ENCODE measurements around the gene PDXK. TPM values are rescaled to one million over a fixed set of nuclear protein-coding genes. Genes with fewer than 3 reads are reported as not detected.
"Not testable (repeated sequence)": the region's sequence is repeated elsewhere in the genome, so short reads cannot be mapped to it uniquely, and the experiment has no call there.

Gene PDXK
- total and polyA plus RNA-seq, 7 donors, result 17.2 to 96.5 (median 37.0) TPM

GRCh38 chr21:43694437-43695079 lies 24.4 kb upstream of the PDXK start:
- Histone ChIP-seq H3K36me3 (ENCODE audit: insufficient read depth in 1 of 2, low read depth in 1 of 2) (peaks cover 3 to 59% of the 10 kb centered on the region in 2 donors), H3K27ac (no peak overlapping the region), H3K9me3 (no peaks in the 10 kb centered on the region), H3K4me1 (no peaks in the 10 kb centered on the region), H3K4me3 (no peak overlapping the region), H3K27me3 (ENCODE audit: insufficient read depth in 3 of 3, low read length in 2 of 3) (no peaks in the 10 kb centered on the region)
- WGBS, 3 donors, result 89 to 93% (median 90%) methylated on average over 27 of the region's 27 CpGs
- ATAC-seq (no peak), DNase-seq (no peak)
- TF ChIP-seq CTCF (IDR thresholded peaks at IDR 0.05), result no peak
- intact Hi-C loops (cut with DNase I), result loop anchor here in 1 of 2 donors (5.0 kb wide), 1 partner anchor 32 kb away; no protein-coding TSS in a partner anchor

- Histone ChIP-seq H3K36me3 (ENCODE audit: insufficient read depth in 1 of 2, low read depth in 1 of 2) (peaks cover 3 to 43% of the 10 kb centered on the region in 2 donors), H3K4me1 (no peaks in the 10 kb centered on the region), H3K27ac (no peak overlapping the region), H3K27me3 (ENCODE audit: insufficient read depth in 3 of 3, low read length in 2 of 3) (no peaks in the 10 kb centered on the region), H3K4me3 (no peak overlapping the region), H3K9me3 (no peaks in the 10 kb centered on the region)
- intact Hi-C loops (cut with DNase I), result loop anchor here in 1 of 2 donors (5.0 kb wide), 1 partner anchor 34 kb away; no protein-coding TSS in a partner anchor
- DNase-seq (no peak), ATAC-seq (no peak)
- no peak for TF ChIP-seq CTCF (IDR thresholded peaks at IDR 0.05)
- WGBS, 3 donors, result 90 to 96% (median 92%) methylated on average over 17 of the region's 17 CpGs
Observed at GRCh38 chr21:43696214-43696613, 22.7 kb upstream of the PDXK start.

- DNase-seq, result no peak
- Histone ChIP-seq H3K27ac (no peak overlapping the region), H3K36me3 (ENCODE audit: insufficient read depth in 1 of 2, low read depth in 1 of 2) (peaks cover 3 to 26% of the 10 kb centered on the region in 2 donors), H3K4me1 (no peaks in the 10 kb centered on the region), H3K4me3 (no peak overlapping the region), H3K27me3 (ENCODE audit: insufficient read depth in 3 of 3, low read length in 2 of 3) (no peaks in the 10 kb centered on the region), H3K9me3 (no peaks in the 10 kb centered on the region)
- no peak for TF ChIP-seq CTCF (IDR thresholded peaks at IDR 0.05)
- ATAC-seq, result no peak
- 85 to 92% (median 86%) methylated on average over 11 of the region's 11 CpGs for WGBS, 3 donors
- intact Hi-C loops (cut with DNase I), result loop anchor here in 1 of 2 donors (5.0 kb wide), 1 partner anchor 36 kb away; no protein-coding TSS in a partner anchor
Observed at GRCh38 chr21:43697758-43698643, 20.9 kb upstream of the PDXK start.

GRCh38 chr21:43699492-43699777 lies 19.5 kb upstream of the PDXK start:
- not testable (repeated sequence) for H3K9me3 ChIP-seq; H3K27me3 ChIP-seq (ENCODE audit: insufficient read depth in 3 of 3, low read length in 2 of 3); ATAC-seq; H3K4me1 ChIP-seq; DNase-seq; H3K27ac ChIP-seq; H3K4me3 ChIP-seq
- WGBS, 3 donors, result 78 to 89% (median 83%) methylated on average over 5 of the region's 5 CpGs
- H3K36me3 ChIP-seq (ENCODE audit: insufficient read depth in 1 of 2, low read depth in 1 of 2), result peaks cover 0 to 12% of the 10 kb centered on the region in 2 donors
- intact Hi-C loops (cut with DNase I), result loop anchor here in 1 of 2 donors (5.0 kb wide), 1 partner anchor 37 kb away; no protein-coding TSS in a partner anchor
